Hepatocyte (in vitro differentiated cells): ENCODE results near the gene CCSER2.
"Not testable (repeated sequence)": the region's sequence is repeated elsewhere in the genome, so short reads cannot be mapped to it uniquely, and the experiment has no call there.

Experiments
- CTCF ChIP-seq: fragments of 200-600 bp; sonication (generic); IDR thresholded peaks from 2 replicates; pipeline ENCODE4 v1.5.1; 2016; ENCODE audit warnings: antibody characterized with exemption, mild to moderate bottlenecking; ENCODE audit not compliant: poor library complexity
- EZH2 ChIP-seq: fragments of 200-600 bp; sonication (generic); IDR thresholded peaks from 2 replicates; pipeline ENCODE4 v1.6.1; 2016; ENCODE audit warnings: antibody characterized with exemption, mild to moderate bottlenecking, borderline replicate concordance

GRCh38 chr10:84414110-84414509 is 85.7 kb downstream of the CCSER2 start:
- not testable (repeated sequence) for TF ChIP-seq CTCF, EZH2
